Mucosa of rectum (tissue), 2 donors: ENCODE data around the gene EFR3B.
A peak's percentile ranks its signal among the peaks of the same experiment; 100 is the strongest.

ENCODE experiments used
- H3K27ac ChIP-seq, 2 donors: one replicate each; pipeline ENCODE4 v1.7.0; 2013; ENCODE audit warnings: inconsistent platforms in 2 of 2, low read depth in 2 of 2, low read length in 2 of 2
- H3K27me3 ChIP-seq, 2 donors: one replicate each; pipeline ENCODE4 v1.7.0; 2013; ENCODE audit warnings: low read length in 2 of 2; ENCODE audit not compliant: control insufficient read depth in 2 of 2, insufficient read depth in 2 of 2
- H3K36me3 ChIP-seq, 2 donors: one replicate each; pipeline ENCODE4 v1.7.0; 2013; ENCODE audit warnings: low read length in 2 of 2; ENCODE audit not compliant: control insufficient read depth in 2 of 2, insufficient read depth in 2 of 2
- H3K4me1 ChIP-seq, 2 donors: one replicate each; pipeline ENCODE4 v1.7.0; 2013; ENCODE audit warnings: low read length in 2 of 2, mild to moderate bottlenecking in 1 of 2; ENCODE audit not compliant: control insufficient read depth in 2 of 2, insufficient read depth in 2 of 2
- H3K4me3 ChIP-seq, 2 donors: one replicate each; pipeline ENCODE4 v1.7.0; 2013; ENCODE audit warnings: low read length in 2 of 2
- H3K9ac ChIP-seq, 2 donors: one replicate each; pipeline ENCODE4 v1.7.0; 2013; ENCODE audit warnings: low read length in 2 of 2, low read depth in 1 of 2, mild to moderate bottlenecking in 1 of 2
- H3K9me3 ChIP-seq, 2 donors: one replicate each; pipeline ENCODE4 v1.7.0; 2013; ENCODE audit warnings: low read length in 2 of 2; ENCODE audit not compliant: control insufficient read depth in 2 of 2
- donor health status: healthy.
- donor health status: Normal muscosa, but diverticular disease.

The EFR3B gene

GRCh38 chr2:25032901-25033300 lies 9.0 kb upstream of the EFR3B start:
- no peaks in the 10 kb centered on the region for H3K27me3 ChIP-seq
- peaks cover 0 to 2% of the 10 kb centered on the region in 2 donors for H3K4me1 ChIP-seq
- H3K4me3 ChIP-seq: no peak overlapping the region
- no peak overlapping the region for H3K9ac ChIP-seq
- H3K9me3 ChIP-seq: no peaks in the 10 kb centered on the region
- H3K36me3 ChIP-seq: no peaks in the 10 kb centered on the region
- no peak overlapping the region for H3K27ac ChIP-seq

- H3K36me3 ChIP-seq: no peaks in the 10 kb centered on the region
- no peaks in the 10 kb centered on the region for H3K27me3 ChIP-seq
- H3K4me3 ChIP-seq: no peak overlapping the region
- no peak overlapping the region for H3K9ac ChIP-seq
- peaks cover 0 to 2% of the 10 kb centered on the region in 2 donors for H3K4me1 ChIP-seq
- no peak overlapping the region for H3K27ac ChIP-seq
- no peaks in the 10 kb centered on the region for H3K9me3 ChIP-seq
These were observed 7.8 kb upstream of the EFR3B start for GRCh38 chr2:25034081-25034480.

GRCh38 chr2:25035537-25036220 lies 6.2 kb upstream of the EFR3B start:
- Histone ChIP-seq H3K27me3 (no peaks in the 10 kb centered on the region), H3K27ac (no peak overlapping the region), H3K36me3 (no peaks in the 10 kb centered on the region), H3K9me3 (no peaks in the 10 kb centered on the region), H3K4me1 (no peaks in the 10 kb centered on the region), H3K4me3 (no peak overlapping the region), H3K9ac (no peak overlapping the region)

GRCh38 chr2:25036221-25036559 lies 5.7 kb upstream of the EFR3B start:
- H3K4me1 ChIP-seq: peaks cover 1 to 2% of the 10 kb centered on the region in 2 donors
- H3K36me3 ChIP-seq: no peaks in the 10 kb centered on the region
- H3K27ac ChIP-seq: no peak overlapping the region
- no peak overlapping the region for H3K9ac ChIP-seq
- H3K4me3 ChIP-seq: no peak overlapping the region
- no peaks in the 10 kb centered on the region for H3K27me3 ChIP-seq
- H3K9me3 ChIP-seq: no peaks in the 10 kb centered on the region

- peaks cover 7 to 13% of the 10 kb centered on the region in 2 donors for H3K27me3 ChIP-seq
- H3K4me3 ChIP-seq: no peak overlapping the region
- no peak overlapping the region for H3K9ac ChIP-seq
- H3K36me3 ChIP-seq: no peaks in the 10 kb centered on the region
- H3K4me1 ChIP-seq: peaks cover 16 to 17% of the 10 kb centered on the region in 2 donors
- no peak overlapping the region for H3K27ac ChIP-seq
- no peaks in the 10 kb centered on the region for H3K9me3 ChIP-seq
These were observed 2.8 kb upstream of the EFR3B start for GRCh38 chr2:25039126-25039525.

GRCh38 chr2:25041307-25041927 lies 459 bp upstream of the EFR3B start:
- H3K27me3 ChIP-seq: peaks cover 7 to 14% of the 10 kb centered on the region in 2 donors
- no peaks in the 10 kb centered on the region for H3K9me3 ChIP-seq
- H3K36me3 ChIP-seq: no peaks in the 10 kb centered on the region
- H3K9ac ChIP-seq: peak overlapping the region in 1 of 2 donors; percentile 36
- peak overlapping the region; percentile 71 to 73 for H3K27ac ChIP-seq
- peak overlapping the region; percentile 68 to 73 for H3K4me3 ChIP-seq
- peaks cover 16 to 17% of the 10 kb centered on the region in 2 donors for H3K4me1 ChIP-seq

- Histone ChIP-seq H3K4me1 (peaks cover 16 to 17% of the 10 kb centered on the region in 2 donors), H3K9ac (peak overlapping the region; percentile 36 to 47), H3K36me3 (no peaks in the 10 kb centered on the region), H3K9me3 (no peaks in the 10 kb centered on the region), H3K27ac (peak overlapping the region in 1 of 2 donors; percentile 52), H3K27me3 (peaks cover 7 to 14% of the 10 kb centered on the region in 2 donors), H3K4me3 (peak overlapping the region; percentile 63 to 74)
These were observed 705 bp downstream of the EFR3B start for GRCh38 chr2:25042321-25043240.

GRCh38 chr2:25043241-25043867 lies 1.5 kb downstream of the EFR3B start:
- Histone ChIP-seq H3K4me3 (peak overlapping the region; percentile 63 to 74), H3K9me3 (no peaks in the 10 kb centered on the region), H3K4me1 (peaks cover 16 to 17% of the 10 kb centered on the region in 2 donors), H3K9ac (peak overlapping the region; percentile 9 to 34), H3K36me3 (no peaks in the 10 kb centered on the region), H3K27ac (no peak overlapping the region), H3K27me3 (peaks cover 7 to 14% of the 10 kb centered on the region in 2 donors)

GRCh38 chr2:25044011-25044410 lies 2.1 kb downstream of the EFR3B start:
- no peak overlapping the region for H3K9ac ChIP-seq
- no peak overlapping the region for H3K4me3 ChIP-seq
- peaks cover 16 to 17% of the 10 kb centered on the region in 2 donors for H3K4me1 ChIP-seq
- peaks cover 7 to 14% of the 10 kb centered on the region in 2 donors for H3K27me3 ChIP-seq
- no peaks in the 10 kb centered on the region for H3K36me3 ChIP-seq
- H3K9me3 ChIP-seq: no peaks in the 10 kb centered on the region
- no peak overlapping the region for H3K27ac ChIP-seq
